ENCODE measurements around the gene NRN1L.
A peak's percentile ranks its signal among the peaks of the same experiment; 100 is the strongest.
"Not testable (repeated sequence)": the region's sequence is repeated elsewhere in the genome, so short reads cannot be mapped to it uniquely, and the experiment has no call there.

Gene NRN1L

GRCh38 chr16:67861877-67862276 is 22.8 kb upstream of the NRN1L start:
- DNase-seq = no peak

- DNase-seq = no peak
These were observed 21.8 kb upstream of the NRN1L start for GRCh38 chr16:67862623-67863583.

GRCh38 chr16:67864044-67864443 is 20.6 kb upstream of the NRN1L start:
- not testable (repeated sequence) for DNase-seq

GRCh38 chr16:67864594-67864993 is 20.1 kb upstream of the NRN1L start:
- no peak for DNase-seq

GRCh38 chr16:67865318-67865717 is 19.4 kb upstream of the NRN1L start:
- DNase-seq = no peak

- no peak for DNase-seq
These were observed 16.4 kb upstream of the NRN1L start for GRCh38 chr16:67868290-67868689.

- no peak for DNase-seq
These were observed 15.0 kb upstream of the NRN1L start for GRCh38 chr16:67869653-67870052.

GRCh38 chr16:67871256-67871655 is 13.4 kb upstream of the NRN1L start:
- DNase-seq = no peak

GRCh38 chr16:67872131-67872630 is 12.5 kb upstream of the NRN1L start:
- no peak for DNase-seq

GRCh38 chr16:67872631-67873434 is 11.9 kb upstream of the NRN1L start, which contains the start of gene EDC4:
TSS of gene EDC4 (plus strand) at chr16:67873052. CDS start at chr16:67873262, 210 bp downstream.
- DNase-seq = peak; percentile 87

GRCh38 chr16:67873435-67874370 is 11.0 kb upstream of the NRN1L start:
- DNase-seq = no peak

- DNase-seq = no peak
These were observed 10.3 kb upstream of the NRN1L start for GRCh38 chr16:67874372-67874771.

GRCh38 chr16:67877064-67877463 is 7.6 kb upstream of the NRN1L start:
- DNase-seq = no peak

- no peak for DNase-seq
These were observed 6.5 kb upstream of the NRN1L start for GRCh38 chr16:67878232-67878631.

- DNase-seq = no peak
These were observed 5.8 kb upstream of the NRN1L start for GRCh38 chr16:67878846-67879245.

GRCh38 chr16:67879462-67879861 is 5.2 kb upstream of the NRN1L start:
- no peak for DNase-seq

- DNase-seq = no peak
These were observed 4.7 kb upstream of the NRN1L start for GRCh38 chr16:67879936-67880335.

GRCh38 chr16:67880584-67880983 is 4.1 kb upstream of the NRN1L start:
- DNase-seq = no peak

GRCh38 chr16:67881621-67882161 is 3.0 kb upstream of the NRN1L start:
- no peak for DNase-seq

- DNase-seq = no peak
These were observed 2.1 kb upstream of the NRN1L start for GRCh38 chr16:67882374-67883145.
